Mesenchymal stem cell (in vitro differentiated cells and primary cell): ENCODE data around the gene IFNGR2.

ENCODE experiments used
- DNase-seq: peaks from one replicate; pipeline ENCODE4 v3.0.0-alpha.2; 2013
- H2AFZ ChIP-seq: one replicate; pipeline ENCODE4 v1.6.1; 2013; ENCODE audit warnings: low read depth, mild to moderate bottlenecking, control low read depth, inconsistent platforms, low read length, moderate library complexity
- H2AK5ac ChIP-seq: 2 replicates; pipeline ENCODE4 v1.6.1; 2013; ENCODE audit warnings: low read length, moderate library complexity, mild to moderate bottlenecking, inconsistent platforms; ENCODE audit not compliant: severe bottlenecking
- H2BK120ac ChIP-seq: one replicate; pipeline ENCODE4 v1.6.1; 2013; ENCODE audit warnings: low read depth, mild to moderate bottlenecking, inconsistent platforms, low read length, moderate library complexity
- H2BK12ac ChIP-seq, 2 experiments: one replicate each; pipeline ENCODE4 v1.6.1; 2013; ENCODE audit warnings: inconsistent platforms in 2 of 2, low read length in 2 of 2, mild to moderate bottlenecking in 2 of 2, moderate library complexity in 2 of 2, control low read depth in 1 of 2
- H2BK15ac ChIP-seq: one replicate; pipeline ENCODE4 v1.6.1; 2013; ENCODE audit warnings: mild to moderate bottlenecking, low read depth, inconsistent platforms; ENCODE audit not compliant: poor library complexity, severe bottlenecking
- H2BK5ac ChIP-seq: 2 replicates; pipeline ENCODE4 v1.6.1; 2013; ENCODE audit warnings: low read depth, mild to moderate bottlenecking, low read length, control low read depth, inconsistent platforms; ENCODE audit not compliant: poor library complexity, severe bottlenecking
- H3K14ac ChIP-seq, 2 experiments: one replicate each; pipeline ENCODE4 v1.6.1; 2013; ENCODE audit warnings: inconsistent platforms in 2 of 2, low read length in 2 of 2, control low read depth in 1 of 2, mild to moderate bottlenecking in 1 of 2, moderate library complexity in 1 of 2
- H3K18ac ChIP-seq, 2 experiments: one replicate each; pipeline ENCODE4 v1.6.1; 2013; ENCODE audit warnings: inconsistent platforms in 2 of 2, low read length in 2 of 2, control low read depth in 1 of 2, low read depth in 1 of 2, mild to moderate bottlenecking in 1 of 2
- H3K23ac ChIP-seq, 2 experiments: one replicate each; pipeline ENCODE4 v1.6.1; 2013; ENCODE audit warnings: inconsistent platforms in 2 of 2, low read length in 2 of 2, mild to moderate bottlenecking in 2 of 2, moderate library complexity in 2 of 2, control low read depth in 1 of 2
- H3K27ac ChIP-seq: 2 replicates; pipeline ENCODE4 v1.5.1; 2013; ENCODE audit warnings: mild to moderate bottlenecking, moderate library complexity, low read length, control low read depth, inconsistent platforms; ENCODE audit not compliant: poor library complexity, severe bottlenecking
- H3K27me3 ChIP-seq, 2 experiments: 2 replicates each; pipeline versions ENCODE4 v1.6.1 to v1.7.0; 2013; ENCODE audit warnings: low read length in 2 of 2, mild to moderate bottlenecking in 2 of 2, moderate library complexity in 2 of 2, control low read depth in 1 of 2, inconsistent platforms in 1 of 2; ENCODE audit not compliant: control insufficient read depth in 1 of 2, insufficient read depth in 1 of 2
- H3K36me3 ChIP-seq, 2 experiments: 2 replicates each; pipeline versions ENCODE4 v1.6.1 to v1.7.0; 2013; ENCODE audit warnings: low read length in 2 of 2, control low read depth in 1 of 2, inconsistent platforms in 1 of 2, low read depth in 1 of 2, mild to moderate bottlenecking in 1 of 2; ENCODE audit not compliant: insufficient read depth in 2 of 2, control insufficient read depth in 1 of 2
- H3K4ac ChIP-seq, 2 experiments: one replicate each; pipeline ENCODE4 v1.6.1; 2013; ENCODE audit warnings: inconsistent platforms in 2 of 2, low read length in 2 of 2, mild to moderate bottlenecking in 2 of 2, moderate library complexity in 2 of 2, control low read depth in 1 of 2, low read depth in 1 of 2
- H3K4me1 ChIP-seq: 2 replicates; pipeline ENCODE4 v1.6.1; 2013; ENCODE audit warnings: low read depth, low read length, control low read depth; ENCODE audit not compliant: control insufficient read depth, insufficient read depth
- H3K4me2 ChIP-seq: 2 replicates; pipeline ENCODE4 v1.6.1; 2013; ENCODE audit warnings: low read length, mild to moderate bottlenecking, inconsistent platforms; ENCODE audit not compliant: poor library complexity, severe bottlenecking
- H3K4me3 ChIP-seq, 2 experiments: 2 replicates each; pipeline versions ENCODE4 v1.5.1 to v1.7.0; 2013; ENCODE audit warnings: low read length in 2 of 2, mild to moderate bottlenecking in 2 of 2, control low read depth in 1 of 2, low read depth in 1 of 2; ENCODE audit not compliant: insufficient read depth in 1 of 2
- H3K79me1 ChIP-seq: replicated peaks from 2 replicates; pipeline ENCODE4 v1.6.1; 2013; ENCODE audit warnings: mild to moderate bottlenecking, control low read depth, low read length, inconsistent platforms; ENCODE audit not compliant: poor library complexity, severe bottlenecking
- H3K9ac ChIP-seq: 2 replicates; pipeline ENCODE4 v1.7.0; 2013; ENCODE audit warnings: mild to moderate bottlenecking, low read length, moderate library complexity
- H3K9me3 ChIP-seq: 2 replicates; pipeline ENCODE4 v1.7.0; 2013; ENCODE audit warnings: mild to moderate bottlenecking, low read length; ENCODE audit not compliant: control insufficient read depth
- H4K8ac ChIP-seq: one replicate; pipeline ENCODE4 v1.6.1; 2013; ENCODE audit warnings: inconsistent platforms, mild to moderate bottlenecking, low read length, moderate library complexity
- H4K91ac ChIP-seq: one replicate; pipeline ENCODE4 v1.6.1; 2013; ENCODE audit warnings: mild to moderate bottlenecking, low read length, inconsistent platforms
- WGBS: methylation state at CpG from one replicate; pipeline ENCODE4 v1.1.7; 2013; ENCODE audit warnings: mixed read lengths; 5-methylcytosine and 5-hydroxymethylcytosine counted together

IFNGR2 gene

DNA sequence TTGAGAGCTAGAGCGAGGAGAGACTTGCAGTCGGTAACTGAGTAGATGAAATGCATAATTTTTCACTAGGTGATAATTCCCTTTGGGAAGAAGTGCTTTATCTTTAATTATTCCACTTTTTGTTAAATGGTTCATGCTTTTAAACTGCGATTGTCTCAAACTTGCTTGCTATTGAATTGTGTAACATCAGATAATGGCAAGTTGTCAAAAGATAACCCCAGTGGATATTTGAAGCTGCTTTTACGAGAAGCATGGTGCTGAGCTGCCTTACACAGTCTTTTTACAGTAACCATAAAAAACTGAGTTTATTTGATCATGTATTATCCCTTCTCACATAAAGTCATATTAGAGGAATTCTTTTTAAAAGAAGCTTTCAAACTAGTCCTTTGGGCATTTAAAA, 46.4 kb downstream of the IFNGR2 start:
- Histone ChIP-seq H2AFZ (no peak overlapping the region), H2BK5ac (no peak overlapping the region), H3K4ac (no peak overlapping the region), H3K4me2 (no peak overlapping the region), H3K4me1 (peaks cover 3% of the 10 kb centered on the region), H3K4me3 (no peak overlapping the region), H4K91ac (no peak overlapping the region), H2BK120ac (no peak overlapping the region), H3K14ac (no peak overlapping the region), H4K8ac (no peak overlapping the region), H3K27me3 (no peaks in the 10 kb centered on the region), H3K9ac (peak overlapping the region; percentile 47), H3K27ac (no peak overlapping the region), H2BK15ac (no peak overlapping the region), H3K36me3 (peaks cover 11 to 32% of the 10 kb centered on the region in 2 experiments), H3K9me3 (no peaks in the 10 kb centered on the region), H3K79me1 (no peaks in the 10 kb centered on the region), H3K23ac (no peak overlapping the region), H2BK12ac (no peak overlapping the region), H3K18ac (no peak overlapping the region), H2AK5ac (no peak overlapping the region)
- DNase-seq: no peak
- WGBS: 94% methylated on average over 3 of the region's 4 CpGs

DNA sequence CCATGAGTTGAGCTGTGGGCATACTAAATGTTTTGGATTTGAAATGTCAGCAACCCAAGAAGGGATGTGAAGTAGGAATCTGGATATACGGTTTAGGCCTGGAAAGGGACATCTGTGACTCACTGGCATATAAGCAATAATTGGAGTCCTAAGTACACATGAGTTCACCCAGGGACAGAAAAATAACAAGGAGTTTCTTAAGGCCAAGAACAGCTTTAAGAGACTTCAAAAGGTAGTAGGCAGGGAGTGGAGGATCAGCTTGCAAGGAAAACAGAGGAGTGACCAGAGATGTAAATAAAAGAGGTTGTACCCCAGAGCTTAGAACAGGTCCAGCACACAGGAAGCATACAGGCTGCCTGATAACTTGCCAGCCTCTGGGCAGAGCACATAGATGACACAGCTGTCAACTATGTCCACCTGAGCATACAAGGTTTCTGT, 48.4 kb downstream of the IFNGR2 start:
- Histone ChIP-seq H3K4me3 (no peak overlapping the region), H2BK120ac (no peak overlapping the region), H3K27ac (no peak overlapping the region), H3K9ac (no peak overlapping the region), H3K4me2 (no peak overlapping the region), H3K36me3 (peaks cover 11 to 48% of the 10 kb centered on the region in 2 experiments), H3K4ac (no peak overlapping the region), H3K23ac (peak overlapping the region in 1 of 2 experiments; percentile 70), H2AK5ac (no peak overlapping the region), H2BK15ac (no peak overlapping the region), H3K79me1 (no peaks in the 10 kb centered on the region), H3K18ac (no peak overlapping the region), H4K91ac (no peak overlapping the region), H3K27me3 (no peaks in the 10 kb centered on the region), H4K8ac (no peak overlapping the region), H3K9me3 (no peaks in the 10 kb centered on the region), H3K4me1 (peaks cover 3% of the 10 kb centered on the region), H2AFZ (no peak overlapping the region), H3K14ac (no peak overlapping the region), H2BK5ac (no peak overlapping the region), H2BK12ac (no peak overlapping the region)
- DNase-seq: peak; percentile 22
- WGBS: 87% methylated on average over 1 of the region's 1 CpG

DNA sequence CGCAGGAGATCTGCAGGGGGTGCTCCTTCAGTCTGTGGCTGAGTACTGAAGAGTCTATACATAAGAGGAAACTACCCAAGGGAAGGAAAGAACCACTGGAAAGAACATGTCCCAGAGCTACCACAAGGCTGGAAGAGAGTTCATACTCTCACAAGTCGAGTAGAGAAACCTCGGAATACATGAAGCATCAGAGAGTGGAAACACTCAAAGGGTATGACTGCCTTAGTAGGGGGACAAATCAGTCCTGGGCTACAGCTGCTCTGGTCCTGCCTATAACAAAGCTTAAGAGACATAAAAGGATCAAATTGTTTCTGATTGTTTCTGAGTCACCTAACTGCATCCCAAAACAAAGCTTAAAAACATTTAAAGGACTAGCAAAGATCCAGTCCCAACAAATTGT, 49.1 kb downstream of the IFNGR2 start:
- no peak overlapping the region for H2BK12ac ChIP-seq
- H3K4me3 ChIP-seq: no peak overlapping the region
- no peak overlapping the region for H3K14ac ChIP-seq
- H3K4me2 ChIP-seq: no peak overlapping the region
- no peaks in the 10 kb centered on the region for H3K27me3 ChIP-seq
- H3K27ac ChIP-seq: no peak overlapping the region
- DNase-seq: no peak
- H2BK120ac ChIP-seq: no peak overlapping the region
- H3K79me1 ChIP-seq: no peaks in the 10 kb centered on the region
- H3K4ac ChIP-seq: no peak overlapping the region
- no peak overlapping the region for H3K23ac ChIP-seq
- H2AK5ac ChIP-seq: no peak overlapping the region
- no peak overlapping the region for H3K9ac ChIP-seq
- H2BK15ac ChIP-seq: no peak overlapping the region
- H3K36me3 ChIP-seq: peaks cover 11 to 44% of the 10 kb centered on the region in 2 experiments
- no peak overlapping the region for H2BK5ac ChIP-seq
- no peak overlapping the region for H4K8ac ChIP-seq
- no peaks in the 10 kb centered on the region for H3K9me3 ChIP-seq
- no peak overlapping the region for H2AFZ ChIP-seq
- H3K18ac ChIP-seq: no peak overlapping the region
- no peak overlapping the region for H4K91ac ChIP-seq
- H3K4me1 ChIP-seq: peaks cover 3% of the 10 kb centered on the region
- WGBS: 99% methylated on average over 3 of the region's 3 CpGs

DNA sequence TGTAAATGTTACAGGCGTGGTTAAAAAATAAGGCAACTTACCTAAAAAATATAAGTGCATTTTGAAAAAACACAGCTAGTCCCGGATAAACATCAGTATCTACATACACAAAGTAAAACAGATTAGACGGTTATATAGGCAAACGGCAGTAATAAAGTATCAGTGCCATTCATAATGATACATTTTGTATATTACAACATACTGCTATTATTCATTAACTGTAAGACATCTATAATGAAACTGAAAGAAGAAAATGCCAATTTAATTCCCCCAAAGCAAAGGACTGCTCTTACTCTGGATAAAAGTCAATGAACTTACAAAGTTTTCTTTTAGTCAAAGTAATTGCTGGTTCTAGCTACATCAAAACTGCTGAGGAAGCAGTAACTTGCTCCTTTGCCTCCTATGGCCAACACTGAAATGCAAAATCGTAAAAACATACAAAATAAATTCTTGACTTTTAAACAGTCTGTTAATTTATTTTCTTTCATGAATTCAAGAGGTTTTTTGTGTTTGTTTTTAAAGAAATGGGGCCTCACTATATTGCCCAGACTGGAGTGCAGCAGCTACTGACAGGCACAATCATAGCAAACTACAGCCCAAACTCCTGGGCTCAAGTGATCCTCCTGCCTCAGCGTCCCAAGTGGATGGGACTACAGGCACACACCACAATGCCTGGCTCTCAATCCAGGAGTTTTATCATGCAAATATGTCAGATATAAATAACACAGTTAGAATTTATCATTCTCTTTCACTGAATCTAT, 52.7 kb downstream of the IFNGR2 start:
- Histone ChIP-seq H2BK12ac (no peak overlapping the region), H3K18ac (no peak overlapping the region), H3K36me3 (peaks cover 3 to 65% of the 10 kb centered on the region in 2 experiments), H3K27me3 (no peaks in the 10 kb centered on the region), H3K9me3 (no peaks in the 10 kb centered on the region), H3K23ac (no peak overlapping the region), H3K14ac (no peak overlapping the region), H3K79me1 (no peaks in the 10 kb centered on the region), H4K8ac (no peak overlapping the region), H2BK5ac (no peak overlapping the region), H2AK5ac (no peak overlapping the region), H4K91ac (no peak overlapping the region), H3K9ac (no peak overlapping the region), H3K27ac (no peak overlapping the region), H2AFZ (no peak overlapping the region), H3K4me3 (no peak overlapping the region), H3K4me1 (peaks cover 3% of the 10 kb centered on the region), H2BK15ac (no peak overlapping the region), H3K4me2 (no peak overlapping the region), H2BK120ac (no peak overlapping the region), H3K4ac (no peak overlapping the region)
- no peak for DNase-seq
- WGBS: no CpG with 5 or more reads among the region's 6 CpGs
